Body of pancreas (tissue), 4 donors: ENCODE measurements around the gene CXCL12. TPM values are rescaled to one million over a fixed set of nuclear protein-coding genes. Genes with fewer than 3 reads are reported as not detected.

Experiments used
- ATAC-seq: fragments of 150-250 bp; one replicate; pipeline ENCODE4 v1.9.1; 2016
- DNase-seq, 4 donors: peaks; one replicate each; pipeline ENCODE4 v3.0.0-alpha.2; 2019
- H3K27ac ChIP-seq, 4 donors: fragments of 200-600 bp; sonication (generic); 1 replicate in 3 of 4; 2 replicates in 1 of 4; pipeline versions ENCODE4 v1.5.1 to v1.6.1; 2016 to 2019; ENCODE audit warnings: mild to moderate bottlenecking in 1 of 4, mixed read lengths in 1 of 4, moderate library complexity in 1 of 4
- H3K27me3 ChIP-seq, 2 donors: fragments of 200-600 bp; sonication (generic); one replicate each; pipeline ENCODE4 v1.6.0; 2016; ENCODE audit warnings: mild to moderate bottlenecking in 1 of 2
- H3K36me3 ChIP-seq, 2 donors: fragments of 200-600 bp; sonication (generic); replicated peaks in 1 of 2; 2 replicates each; pipeline ENCODE4 v1.5.1; 2016; ENCODE audit warnings: low read depth in 2 of 2; ENCODE audit not compliant: insufficient read depth in 1 of 2
- H3K4me1 ChIP-seq: fragments of 200-600 bp; sonication (generic); one replicate; pipeline ENCODE4 v1.6.0; 2016
- H3K4me3 ChIP-seq, 2 donors: fragments of 200-600 bp; sonication (generic); 1 replicate in 1 of 2; 2 replicates in 1 of 2; pipeline ENCODE4 v1.5.1; 2016 to 2019
- H3K9me3 ChIP-seq, 3 donors: fragments of 200-600 bp; sonication (generic); 1 replicate in 2 of 3; 2 replicates in 1 of 3; pipeline ENCODE4 v1.5.1; 2016
- CTCF ChIP-seq, 7 experiments: fragments of 450-650 bp in 4 of 7; fragments of 200-600 bp in 3 of 7; sonication (generic) in 3 of 7; IDR thresholded peaks; one replicate each; pipeline ENCODE4 v1.5.1; 2016 to 2019; ENCODE audit warnings: antibody characterized with exemption in 7 of 7
- POLR2A ChIP-seq, 3 donors: fragments of 450-650 bp; IDR thresholded peaks; one replicate each; pipeline ENCODE4 v1.6.1; 2016; ENCODE audit warnings: antibody characterized with exemption in 3 of 3, mild to moderate bottlenecking in 2 of 3
- WGBS, 2 donors: methylation state at CpG; one replicate each; pipeline ENCODE4 v1.1.5; 2017; 5-methylcytosine and 5-hydroxymethylcytosine counted together
- intact Hi-C: fragments of 100-400 bp; cut with DNase I; formaldehyde crosslinking; loops from one replicate; pipeline ENCODE4 v1.15.1; 2023
- total RNA-seq, 2 donors: library from RNA; depleted of rRNA; stranded (reverse); fragments of >200 nt; gene quantifications; one replicate each; pipeline ENCODE4 v1.1.0, GENCODE V29; 2016

CXCL12 gene
- total RNA-seq, 2 donors from 2014 or later, result 93.7 to 158 TPM

DNA sequence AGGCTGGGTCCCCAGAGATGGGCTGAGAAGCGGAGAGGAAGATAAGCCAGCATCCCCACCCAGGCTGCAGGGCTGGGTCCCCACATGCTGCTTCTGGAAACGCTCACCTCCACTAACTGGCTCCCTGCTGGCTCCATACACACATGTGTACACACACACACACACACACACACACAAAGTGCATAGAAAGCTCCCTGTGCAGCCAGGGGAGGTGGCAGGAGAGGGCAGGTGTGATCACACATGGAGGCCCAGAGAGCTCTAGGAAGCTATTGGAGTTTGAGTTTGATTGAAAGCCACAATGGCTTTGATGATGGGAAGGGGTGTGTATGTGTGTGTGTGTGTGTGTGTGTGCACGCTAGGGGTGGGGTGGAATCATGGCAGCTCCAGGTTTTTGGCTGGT lies 29.3 kb downstream of the CXCL12 start:
- H3K4me3 ChIP-seq, result no peak overlapping the region
- H3K9me3 ChIP-seq, result no peaks in the 10 kb centered on the region
- ATAC-seq, result no peak
- H3K27me3 ChIP-seq, result no peaks in the 10 kb centered on the region
- 80 to 83% methylated on average over 3 of the region's 3 CpGs for WGBS, 2 donors
- TF ChIP-seq POLR2A (IDR thresholded peaks at IDR 0.05) (no peak), CTCF (IDR thresholded peaks at IDR 0.05) (no peak)
- no peak for DNase-seq
- no peaks in the 10 kb centered on the region for H3K36me3 ChIP-seq
- H3K4me1 ChIP-seq, result peaks cover 74% of the 10 kb centered on the region
- H3K27ac ChIP-seq, result peak overlapping the region in 1 of 4 donors; percentile 31
- intact Hi-C loops, result no loop called here

- no peaks in the 10 kb centered on the region for H3K9me3 ChIP-seq
- H3K4me1 ChIP-seq, result peaks cover 80% of the 10 kb centered on the region
- H3K36me3 ChIP-seq, result no peaks in the 10 kb centered on the region
- no peaks in the 10 kb centered on the region for H3K27me3 ChIP-seq
- DNase-seq (no peak), ATAC-seq (no peak)
- H3K27ac ChIP-seq, result peak overlapping the region; percentile 31 to 82 (median 78)
- H3K4me3 ChIP-seq, result no peak overlapping the region
- intact Hi-C loops, result no loop called here
- WGBS, 2 donors, result 17 to 28% methylated on average over 2 of the region's 2 CpGs
- no peak for TF ChIP-seq POLR2A (IDR thresholded peaks at IDR 0.05)
- no peak for TF ChIP-seq CTCF (IDR thresholded peaks at IDR 0.05)
Measured at GRCh38 chr10:44354771-44355170, 30.1 kb downstream of the CXCL12 start.

DNA sequence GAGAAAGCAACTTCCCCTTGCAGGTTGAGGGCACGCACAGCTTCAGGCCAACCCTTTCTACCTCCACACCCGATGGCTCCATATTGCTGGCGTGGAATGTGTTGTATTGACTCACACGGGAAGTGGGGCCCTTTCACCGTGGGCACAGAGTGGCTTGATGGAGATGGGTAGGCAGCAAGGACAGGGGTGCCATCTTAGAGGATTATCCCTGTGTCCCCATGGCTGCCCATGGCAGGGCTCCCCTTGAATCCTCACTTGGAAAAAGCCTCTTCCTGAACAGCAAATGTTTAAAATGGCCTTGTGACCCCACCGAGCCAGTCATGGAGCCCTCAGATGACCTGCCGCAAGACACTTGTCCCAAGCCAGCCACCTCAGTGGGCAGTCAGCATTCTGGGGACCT lies 31.2 kb downstream of the CXCL12 start:
- Histone ChIP-seq H3K36me3 (no peaks in the 10 kb centered on the region), H3K4me3 (no peak overlapping the region), H3K27me3 (no peaks in the 10 kb centered on the region), H3K9me3 (no peaks in the 10 kb centered on the region), H3K27ac (peak overlapping the region; percentile 75 to 82 (median 81)), H3K4me1 (peaks cover 74% of the 10 kb centered on the region)
- DNase-seq (no peak), ATAC-seq (no peak)
- WGBS, 2 donors, result 86 to 90% methylated on average over 4 to 7 of the region's 7 CpGs
- no peak for TF ChIP-seq POLR2A (IDR thresholded peaks at IDR 0.05)
- TF ChIP-seq CTCF (IDR thresholded peaks at IDR 0.05), result no peak
- intact Hi-C loops, result no loop called here

GRCh38 chr10:44353128-44353390 lies 31.8 kb downstream of the CXCL12 start:
- ATAC-seq (no peak), DNase-seq (no peak)
- Histone ChIP-seq H3K4me3 (no peak overlapping the region), H3K4me1 (peaks cover 67% of the 10 kb centered on the region), H3K27me3 (no peaks in the 10 kb centered on the region), H3K36me3 (no peaks in the 10 kb centered on the region), H3K27ac (peak overlapping the region; percentile 75 to 82 (median 81)), H3K9me3 (no peaks in the 10 kb centered on the region)
- 30 to 49% methylated on average over 4 of the region's 4 CpGs for WGBS, 2 donors
- TF ChIP-seq CTCF (IDR thresholded peaks at IDR 0.05) (no peak), POLR2A (IDR thresholded peaks at IDR 0.05) (no peak)
- intact Hi-C loops, result no loop called here

GRCh38 chr10:44352316-44353127 lies 32.4 kb downstream of the CXCL12 start:
- no peaks in the 10 kb centered on the region for H3K9me3 ChIP-seq
- peaks cover 62% of the 10 kb centered on the region for H3K4me1 ChIP-seq
- H3K4me3 ChIP-seq, result no peak overlapping the region
- DNase-seq, result peak; percentile 86 to 95 (median 91)
- H3K36me3 ChIP-seq, result no peaks in the 10 kb centered on the region
- 25 to 36% methylated on average over 10 to 11 of the region's 11 CpGs for WGBS, 2 donors
- intact Hi-C loops, result no loop called here
- H3K27ac ChIP-seq, result peak overlapping the region; percentile 75 to 82 (median 81)
- H3K27me3 ChIP-seq, result no peaks in the 10 kb centered on the region
- TF ChIP-seq CTCF (IDR thresholded peaks at IDR 0.05), result no peak
- no peak for TF ChIP-seq POLR2A (IDR thresholded peaks at IDR 0.05)
- ATAC-seq, result peak; percentile 91
